ENCODE data around the gene TYR. TPM values are rescaled to one million over a fixed set of nuclear protein-coding genes. Genes with fewer than 3 reads are reported as not detected.
A peak's percentile ranks its signal among the peaks of the same experiment; 100 is the strongest.
"Not testable (repeated sequence)": the region's sequence is repeated elsewhere in the genome, so short reads cannot be mapped to it uniquely, and the experiment has no call there.

The TYR gene
- total RNA-seq, 2 donors from 2014 or later: not detected

GRCh38 chr11:89279176-89279575, 101.5 kb downstream of the TYR start:
- no peak for TF ChIP-seq CTCF (IDR thresholded peaks at IDR 0.05)
- TF ChIP-seq POLR2A (IDR thresholded peaks at IDR 0.05): no peak
- Histone ChIP-seq H3K27me3 (no peaks in the 10 kb centered on the region), H3K36me3 (replicated peaks in 1 of 2; ENCODE audit: insufficient read depth in 1 of 2, low read depth in 2 of 2) (no peaks in the 10 kb centered on the region), H3K4me1 (no peaks in the 10 kb centered on the region), H3K9me3 (no peaks in the 10 kb centered on the region), H3K27ac (no peak overlapping the region), H3K4me3 (no peak overlapping the region)
- WGBS, 2 donors: 48 to 68% methylated on average over 1 of the region's 1 CpG
- ATAC-seq (no peak), DNase-seq (no peak)
- intact Hi-C loops (cut with DNase I): no loop called here

- H3K9me3 ChIP-seq; H3K27me3 ChIP-seq; H3K27ac ChIP-seq; DNase-seq; ATAC-seq; H3K4me3 ChIP-seq; intact Hi-C loops (cut with DNase I); H3K4me1 ChIP-seq; H3K36me3 ChIP-seq (replicated peaks in 1 of 2; ENCODE audit: insufficient read depth in 1 of 2, low read depth in 2 of 2): not testable (repeated sequence)
- WGBS, 2 donors: 50 to 55% methylated on average over 3 of the region's 3 CpGs
These were observed 103.5 kb downstream of the TYR start for GRCh38 chr11:89281032-89281677.

DNA sequence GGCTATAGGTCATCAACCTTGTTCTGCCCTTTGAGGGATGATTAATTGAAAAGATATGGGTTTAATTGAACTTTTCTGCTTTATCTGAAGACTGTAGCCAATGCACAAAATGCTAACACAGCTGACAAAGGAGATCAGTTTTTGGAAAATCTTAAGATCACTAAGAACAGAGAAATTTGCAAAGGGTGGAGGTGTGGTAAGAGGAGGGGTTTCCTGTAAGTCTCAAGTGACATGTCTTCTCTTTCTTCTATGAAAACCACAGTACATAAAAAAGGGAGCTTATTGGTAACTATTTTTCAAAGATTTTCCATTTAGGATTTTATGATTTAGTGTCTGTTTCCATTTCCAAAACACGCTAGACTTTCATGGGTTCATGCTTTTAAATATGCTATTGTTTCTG, 108.9 kb downstream of the TYR start:
- DNase-seq; H3K9me3 ChIP-seq; H3K36me3 ChIP-seq (replicated peaks in 1 of 2; ENCODE audit: insufficient read depth in 1 of 2, low read depth in 2 of 2); H3K27me3 ChIP-seq; H3K27ac ChIP-seq; H3K4me1 ChIP-seq; ATAC-seq; H3K4me3 ChIP-seq; intact Hi-C loops (cut with DNase I): not testable (repeated sequence)
- 71 to 79% methylated on average over 1 of the region's 1 CpG for WGBS, 2 donors

- 70 to 77% methylated on average over 3 of the region's 3 CpGs for WGBS, 2 donors
- intact Hi-C loops (cut with DNase I); H3K36me3 ChIP-seq (replicated peaks in 1 of 2; ENCODE audit: insufficient read depth in 1 of 2, low read depth in 2 of 2); H3K27me3 ChIP-seq; H3K27ac ChIP-seq; H3K4me1 ChIP-seq; DNase-seq; ATAC-seq; H3K9me3 ChIP-seq; H3K4me3 ChIP-seq: not testable (repeated sequence)
These were observed 110.3 kb downstream of the TYR start for GRCh38 chr11:89288004-89288403.

DNA sequence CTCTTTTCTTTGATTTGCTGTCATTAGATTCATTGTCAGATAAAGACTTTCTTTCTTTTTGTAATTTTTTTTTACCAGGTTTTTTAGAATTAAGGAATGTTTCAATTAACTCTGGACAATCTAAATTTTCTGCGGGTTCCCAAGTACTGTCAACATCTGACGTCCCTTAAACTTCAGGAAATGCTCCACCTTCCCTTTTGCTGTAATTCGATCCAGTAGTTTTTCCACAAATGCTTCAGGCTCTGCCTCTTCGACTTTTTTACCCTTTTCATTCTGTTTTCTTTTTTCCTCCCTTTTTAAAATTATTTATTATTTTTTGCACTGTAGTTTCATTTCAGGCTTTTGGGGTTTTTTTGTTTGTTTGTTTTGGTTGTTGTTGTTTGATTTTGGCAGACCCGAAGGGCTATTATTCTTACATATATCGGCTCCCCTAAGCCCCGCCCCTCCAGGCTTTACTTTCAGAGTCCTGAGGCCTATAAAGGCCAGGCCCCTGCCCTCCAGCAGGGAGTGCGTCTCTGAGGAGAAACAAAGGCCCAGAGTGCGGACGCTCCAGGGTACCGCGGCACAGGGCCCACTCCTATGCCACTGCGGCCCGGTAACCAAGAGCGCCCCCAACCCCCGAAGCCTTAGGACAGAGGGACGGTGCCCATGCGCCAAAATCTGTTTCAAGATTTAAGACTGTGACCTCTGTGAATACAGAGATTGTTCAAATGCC, 116.4 kb downstream of the TYR start:
- no peak for ATAC-seq
- H3K27me3 ChIP-seq: no peaks in the 10 kb centered on the region
- TF ChIP-seq POLR2A (IDR thresholded peaks at IDR 0.05) (no peak), CTCF (IDR thresholded peaks at IDR 0.05) (no peak)
- H3K4me1 ChIP-seq: no peaks in the 10 kb centered on the region
- no peaks in the 10 kb centered on the region for H3K9me3 ChIP-seq
- H3K4me3 ChIP-seq: no peak overlapping the region
- peak in 3 of 4 donors; percentile 8 to 26 (median 10) for DNase-seq
- no peaks in the 10 kb centered on the region for H3K36me3 ChIP-seq (replicated peaks in 1 of 2; ENCODE audit: insufficient read depth in 1 of 2, low read depth in 2 of 2)
- intact Hi-C loops (cut with DNase I): no loop called here
- WGBS, 2 donors: 21 to 36% methylated on average over 17 to 18 of the region's 18 CpGs
- H3K27ac ChIP-seq: no peak overlapping the region

- H3K9me3 ChIP-seq; H3K4me1 ChIP-seq; H3K27me3 ChIP-seq; H3K27ac ChIP-seq; ATAC-seq; intact Hi-C loops (cut with DNase I); DNase-seq; H3K4me3 ChIP-seq; H3K36me3 ChIP-seq (replicated peaks in 1 of 2; ENCODE audit: insufficient read depth in 1 of 2, low read depth in 2 of 2): not testable (repeated sequence)
- WGBS, 2 donors: 90 to 93% methylated on average over 7 of the region's 7 CpGs
These were observed 117.3 kb downstream of the TYR start for GRCh38 chr11:89295023-89295422.

GRCh38 chr11:89303029-89303428, 125.4 kb downstream of the TYR start:
- ATAC-seq; H3K27ac ChIP-seq; H3K9me3 ChIP-seq; intact Hi-C loops (cut with DNase I); H3K36me3 ChIP-seq (replicated peaks in 1 of 2; ENCODE audit: insufficient read depth in 1 of 2, low read depth in 2 of 2); H3K4me1 ChIP-seq; H3K4me3 ChIP-seq; DNase-seq; H3K27me3 ChIP-seq: not testable (repeated sequence)
- WGBS, 2 donors: 43 to 64% methylated on average over 1 of the region's 1 CpG

DNA sequence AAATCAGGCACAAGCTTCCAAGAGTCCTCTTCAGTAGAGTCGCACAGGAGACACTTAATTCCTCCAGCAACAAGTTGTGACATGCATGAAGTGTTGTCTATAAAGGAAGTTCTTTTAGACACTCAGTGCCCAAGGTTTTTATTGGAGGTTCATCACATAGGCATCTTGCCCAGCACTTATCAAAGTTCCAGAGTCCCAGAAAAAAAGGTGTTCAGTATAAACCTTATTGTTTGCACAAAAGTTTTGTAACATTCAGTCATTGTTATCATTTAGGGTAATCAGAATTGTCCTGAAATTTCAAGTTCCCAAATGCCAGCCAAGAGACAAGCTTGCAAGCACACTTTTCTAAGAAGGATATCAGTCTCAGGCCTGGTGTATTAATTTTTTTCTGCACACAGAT, 130.6 kb downstream of the TYR start:
- H3K4me1 ChIP-seq; H3K36me3 ChIP-seq (replicated peaks in 1 of 2; ENCODE audit: insufficient read depth in 1 of 2, low read depth in 2 of 2); H3K27me3 ChIP-seq; H3K9me3 ChIP-seq; H3K27ac ChIP-seq; ATAC-seq; DNase-seq; intact Hi-C loops (cut with DNase I); H3K4me3 ChIP-seq: not testable (repeated sequence)
- 72 to 77% methylated on average over 1 of the region's 1 CpG for WGBS, 2 donors

GRCh38 chr11:89309321-89309985, 131.8 kb downstream of the TYR start:
- H3K27me3 ChIP-seq; H3K27ac ChIP-seq; H3K9me3 ChIP-seq; intact Hi-C loops (cut with DNase I); DNase-seq; H3K4me1 ChIP-seq; ATAC-seq; H3K36me3 ChIP-seq (replicated peaks in 1 of 2; ENCODE audit: insufficient read depth in 1 of 2, low read depth in 2 of 2); H3K4me3 ChIP-seq: not testable (repeated sequence)
- 48 to 55% methylated on average over 3 of the region's 3 CpGs for WGBS, 2 donors

DNA sequence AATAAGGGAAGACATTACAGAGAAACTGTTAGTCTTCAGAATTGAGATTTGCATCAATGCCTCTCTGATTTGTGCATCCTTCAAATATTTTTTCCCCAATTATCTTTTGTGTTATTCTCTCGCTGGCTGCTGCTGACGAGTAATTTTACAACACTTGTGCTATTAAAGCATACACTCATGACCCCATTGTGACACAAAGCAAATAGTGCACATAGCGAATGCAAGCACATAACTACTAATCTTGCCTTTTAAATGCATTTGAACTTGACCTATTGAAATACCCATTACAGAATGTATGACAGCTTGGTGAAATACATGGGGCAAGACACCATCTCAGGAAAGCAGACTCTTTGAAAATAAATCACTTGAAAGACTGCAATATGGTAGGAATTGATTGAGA, 132.9 kb downstream of the TYR start:
- H3K4me1 ChIP-seq; intact Hi-C loops (cut with DNase I); DNase-seq; H3K27ac ChIP-seq; H3K36me3 ChIP-seq (replicated peaks in 1 of 2; ENCODE audit: insufficient read depth in 1 of 2, low read depth in 2 of 2); H3K27me3 ChIP-seq; H3K4me3 ChIP-seq; H3K9me3 ChIP-seq; ATAC-seq: not testable (repeated sequence)
- WGBS, 2 donors: 25 to 41% methylated on average over 3 of the region's 3 CpGs

Measured in body of pancreas (tissue), 4 donors.